GM06990 (cell line): ENCODE measurements around the gene ADCY7.

Source experiments
- DNase-seq: peaks from one replicate; pipeline ENCODE4 v3.0.0-alpha.2; 2011; ENCODE audit not compliant: insufficient read length; ENCODE audit errors: extremely low read depth
- H3K27me3 ChIP-seq: replicated peaks from 2 replicates; pipeline ENCODE4 v1.6.0; 2011; ENCODE audit warnings: low read length; ENCODE audit not compliant: control insufficient read depth, insufficient read depth
- H3K36me3 ChIP-seq: 2 replicates; pipeline ENCODE4 v1.5.1; 2011; ENCODE audit warnings: low read length; ENCODE audit not compliant: control insufficient read depth, insufficient read depth
- H3K4me3 ChIP-seq: replicated peaks from 2 replicates; pipeline ENCODE4 v1.5.1; 2011; ENCODE audit warnings: low read depth, mild to moderate bottlenecking, control low read depth, low read length
- CTCF ChIP-seq: IDR thresholded peaks from 2 replicates; pipeline ENCODE4 v1.5.1; 2011; ENCODE audit warnings: low read length, control low read depth, mild to moderate bottlenecking, inconsistent platforms; ENCODE audit not compliant: insufficient read depth, poor library complexity, severe bottlenecking

Gene ADCY7

GRCh38 chr16:50301626-50302471 is 35.5 kb downstream of the ADCY7 start:
- Histone ChIP-seq H3K36me3 (peaks cover 37% of the 10 kb centered on the region), H3K27me3 (no peaks in the 10 kb centered on the region), H3K4me3 (no peak overlapping the region)
- TF ChIP-seq CTCF: no peak
- no peak for DNase-seq

- DNase-seq: no peak
- Histone ChIP-seq H3K27me3 (no peaks in the 10 kb centered on the region), H3K36me3 (peaks cover 36% of the 10 kb centered on the region), H3K4me3 (no peak overlapping the region)
- no peak for TF ChIP-seq CTCF
Measured at GRCh38 chr16:50302472-50303005, 36.2 kb downstream of the ADCY7 start.

GRCh38 chr16:50303041-50303604 is 36.8 kb downstream of the ADCY7 start:
- no peak for DNase-seq
- no peak for TF ChIP-seq CTCF
- Histone ChIP-seq H3K27me3 (no peaks in the 10 kb centered on the region), H3K4me3 (no peak overlapping the region), H3K36me3 (peaks cover 36% of the 10 kb centered on the region)

GRCh38 chr16:50303605-50304466 is 37.5 kb downstream of the ADCY7 start:
- DNase-seq: no peak
- no peak for TF ChIP-seq CTCF
- no peak overlapping the region for H3K4me3 ChIP-seq
- no peaks in the 10 kb centered on the region for H3K27me3 ChIP-seq
- peaks cover 33% of the 10 kb centered on the region for H3K36me3 ChIP-seq

- Histone ChIP-seq H3K4me3 (no peak overlapping the region), H3K36me3 (peaks cover 35% of the 10 kb centered on the region), H3K27me3 (no peaks in the 10 kb centered on the region)
- TF ChIP-seq CTCF: no peak
- no peak for DNase-seq
Measured at GRCh38 chr16:50304467-50305440, 38.4 kb downstream of the ADCY7 start.
